LoVo (cell line): Measurements from ENCODE around the gene BANK1.
A peak's percentile ranks its signal among the peaks of the same experiment; 100 is the strongest.

Source experiments
- DNase-seq: peaks from one replicate; pipeline ENCODE4 v3.0.0-alpha.2; 2016; ENCODE audit warnings: low spot score

The BANK1 gene

GRCh38 chr4:101956068-101956825 lies 165.7 kb downstream of the BANK1 start:
- DNase-seq, result no peak

GRCh38 chr4:101958547-101958946 lies 168.0 kb downstream of the BANK1 start:
- no peak for DNase-seq

GRCh38 chr4:101960431-101960830 lies 169.9 kb downstream of the BANK1 start:
- DNase-seq, result no peak

GRCh38 chr4:101961144-101961543 lies 170.6 kb downstream of the BANK1 start:
- no peak for DNase-seq

- no peak for DNase-seq
Measured at GRCh38 chr4:101967697-101968346, 177.3 kb downstream of the BANK1 start.

GRCh38 chr4:101968364-101968763 lies 177.8 kb downstream of the BANK1 start:
- DNase-seq, result no peak

- no peak for DNase-seq
Measured at GRCh38 chr4:101969965-101970364, 179.4 kb downstream of the BANK1 start.

GRCh38 chr4:101970547-101971155 lies 180.1 kb downstream of the BANK1 start:
- DNase-seq, result no peak

GRCh38 chr4:101972791-101973190 lies 182.3 kb downstream of the BANK1 start:
- no peak for DNase-seq

- DNase-seq, result no peak
Measured at GRCh38 chr4:101973361-101973760, 182.8 kb downstream of the BANK1 start.

GRCh38 chr4:101977076-101977475 lies 186.5 kb downstream of the BANK1 start:
- peak; percentile 54 for DNase-seq

- DNase-seq, result peak; percentile 5
Measured at GRCh38 chr4:101981756-101982155, 191.2 kb downstream of the BANK1 start.

- no peak for DNase-seq
Measured at GRCh38 chr4:101983835-101984234, 193.3 kb downstream of the BANK1 start.

GRCh38 chr4:101987623-101988243 lies 197.2 kb downstream of the BANK1 start:
- no peak for DNase-seq

- DNase-seq, result no peak
Measured at GRCh38 chr4:101989551-101989950, 199.0 kb downstream of the BANK1 start.

GRCh38 chr4:101992446-101992845 lies 201.9 kb downstream of the BANK1 start:
- no peak for DNase-seq

GRCh38 chr4:101993002-101993841 lies 202.7 kb downstream of the BANK1 start:
- no peak for DNase-seq

- DNase-seq, result no peak
Measured at GRCh38 chr4:101993842-101994775, 203.6 kb downstream of the BANK1 start.

GRCh38 chr4:102007959-102008425 lies 217.5 kb downstream of the BANK1 start:
- DNase-seq, result no peak

GRCh38 chr4:102008711-102009110 lies 218.2 kb downstream of the BANK1 start:
- no peak for DNase-seq

GRCh38 chr4:102022343-102022742 lies 231.8 kb downstream of the BANK1 start:
- no peak for DNase-seq
